Caco-2 (cell line): ENCODE results near the gene PLXNA4. TPM values are rescaled to one million over a fixed set of nuclear protein-coding genes. Genes with fewer than 3 reads are reported as not detected.

Source experiments
- BruUV-seq: library from RNA; stranded (reverse); fragments of 400-500 nt; replicated peaks from 2 replicates; lab custom pipeline; 2021; lab: Mats Ljungman, UMichigan
- CTCF ChIA-PET: fragments of 300-600 bp; sonication (Branson Sonifier 250); formaldehyde crosslinking; loops from one replicate; lab custom pipeline; 2022; ENCODE audit warnings: antibody characterized with exemption; lab: Charles Lee
- POLR2A ChIA-PET: fragments of 300-600 bp; sonication (Branson Sonifier 250); formaldehyde crosslinking; loops from one replicate; lab custom pipeline; 2022; ENCODE audit warnings: antibody characterized with exemption; lab: Charles Lee
- DNase-seq, 2 experiments: peaks; one replicate each; pipeline versions ENCODE4 v3.0.0 to v3.0.0-alpha.2; 2020 to 2022
- H3K27me3 ChIP-seq: replicated peaks from 2 replicates; pipeline ENCODE4 v1.6.0; 2011; ENCODE audit warnings: low read length; ENCODE audit not compliant: control insufficient read depth, insufficient read depth
- H3K36me3 ChIP-seq: 2 replicates; pipeline ENCODE4 v1.5.1; 2011; ENCODE audit warnings: low read length; ENCODE audit not compliant: control insufficient read depth, insufficient read depth
- H3K4me1 ChIP-seq: fragments of 250-450 bp; sonication (Bioruptor Pico); 2 replicates; pipeline ENCODE4 v1.5.1; 2020; ENCODE audit warnings: mild to moderate bottlenecking
- H3K4me3 ChIP-seq: 2 replicates; pipeline ENCODE4 v1.5.1; 2011; ENCODE audit warnings: low read depth, mild to moderate bottlenecking, control low read depth, low read length
- H3K9me3 ChIP-seq: fragments of 250-450 bp; sonication (Bioruptor Pico); 2 replicates; pipeline ENCODE4 v1.5.1; 2020; ENCODE audit warnings: mild to moderate bottlenecking, moderate library complexity
- H3K27ac Mint-ChIP-seq: one replicate; pipeline ENCODE4 v1.8.0; 2022; ENCODE audit warnings: mixed read lengths; ENCODE audit not compliant: unreplicated experiment
- H3K27me3 Mint-ChIP-seq: one replicate; pipeline ENCODE4 v1.8.0; 2022; ENCODE audit warnings: mixed read lengths; ENCODE audit not compliant: insufficient read depth, unreplicated experiment
- H3K36me3 Mint-ChIP-seq: one replicate; pipeline ENCODE4 v1.8.0; 2022; ENCODE audit warnings: mild to moderate bottlenecking, mixed read lengths; ENCODE audit not compliant: insufficient read depth, unreplicated experiment
- H3K4me1 Mint-ChIP-seq: one replicate; pipeline ENCODE4 v1.8.0; 2022; ENCODE audit warnings: low read depth, mixed read lengths; ENCODE audit not compliant: unreplicated experiment
- H3K4me3 Mint-ChIP-seq: one replicate; pipeline ENCODE4 v1.8.0; 2022; ENCODE audit warnings: mild to moderate bottlenecking, moderate library complexity, mixed read lengths; ENCODE audit not compliant: unreplicated experiment
- H3K9me3 Mint-ChIP-seq: one replicate; pipeline ENCODE4 v1.8.0; 2022; ENCODE audit warnings: mixed read lengths; ENCODE audit not compliant: unreplicated experiment
- intact Hi-C: fragments of 100-400 bp; cut with micrococcal nuclease; formaldehyde crosslinking; loops from one replicate; pipeline ENCODE4 v1.10.0; 2022; ENCODE audit not compliant: unreplicated experiment
- total RNA-seq: library from RNA; stranded (reverse); gene quantifications from 2 replicates; pipeline ENCODE4 v1.2.3, GENCODE V29; 2022
- TF ChIP-seq, protein P1 (sequence below), 2 experiments: fragments of 200-600 bp in 1 of 2; IDR thresholded peaks; 1 replicate in 1 of 2; 2 replicates in 1 of 2; pipeline versions ENCODE4 v1.5.1 to v1.8.0; 2011 to 2022; ENCODE audit warnings: antibody characterized with exemption in 1 of 2, control low read depth in 1 of 2, inconsistent platforms in 1 of 2, low read depth in 1 of 2, low read length in 1 of 2, mild to moderate bottlenecking in 1 of 2, moderate library complexity in 1 of 2; ENCODE audit not compliant: insufficient read depth in 1 of 2, severe bottlenecking in 1 of 2, unreplicated experiment in 1 of 2

Gene PLXNA4
- total RNA-seq, 1 experiment from 2014 or later = 0.43 TPM

DNA sequence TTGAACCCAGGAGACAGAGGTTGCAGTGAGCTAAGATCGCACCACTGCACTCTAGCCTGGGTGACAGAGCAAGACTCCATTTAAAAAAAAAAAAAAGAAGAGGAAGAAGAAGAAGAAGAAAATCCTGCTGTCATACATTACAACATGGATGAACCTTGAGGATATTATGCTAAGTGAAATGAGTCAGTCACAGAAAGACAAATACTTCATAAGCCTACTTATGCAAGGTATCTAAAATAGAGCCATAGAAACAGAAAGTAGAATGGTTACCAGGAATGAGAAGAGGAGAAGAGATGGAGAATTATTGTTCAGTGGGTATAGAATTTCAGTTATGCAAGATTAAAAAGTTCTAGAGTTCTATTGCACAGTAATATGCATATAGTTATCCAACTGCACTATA, 466.5 kb downstream of the PLXNA4 start:
- H3K9me3 ChIP-seq = no peaks in the 10 kb centered on the region
- H3K36me3 ChIP-seq = no peaks in the 10 kb centered on the region
- ChIA-PET CTCF (no interaction called here), POLR2A (no interaction called here)
- no peak overlapping the region for H3K4me3 ChIP-seq
- H3K4me1 ChIP-seq = no peaks in the 10 kb centered on the region
- Mint-ChIP-seq H3K4me1 (no peaks in the 10 kb centered on the region), H3K4me3 (no peak overlapping the region), H3K36me3 (no peaks in the 10 kb centered on the region), H3K27me3 (peaks cover 14% of the 10 kb centered on the region), H3K27ac (no peak overlapping the region), H3K9me3 (no peaks in the 10 kb centered on the region)
- TF ChIP-seq, protein P1, sequence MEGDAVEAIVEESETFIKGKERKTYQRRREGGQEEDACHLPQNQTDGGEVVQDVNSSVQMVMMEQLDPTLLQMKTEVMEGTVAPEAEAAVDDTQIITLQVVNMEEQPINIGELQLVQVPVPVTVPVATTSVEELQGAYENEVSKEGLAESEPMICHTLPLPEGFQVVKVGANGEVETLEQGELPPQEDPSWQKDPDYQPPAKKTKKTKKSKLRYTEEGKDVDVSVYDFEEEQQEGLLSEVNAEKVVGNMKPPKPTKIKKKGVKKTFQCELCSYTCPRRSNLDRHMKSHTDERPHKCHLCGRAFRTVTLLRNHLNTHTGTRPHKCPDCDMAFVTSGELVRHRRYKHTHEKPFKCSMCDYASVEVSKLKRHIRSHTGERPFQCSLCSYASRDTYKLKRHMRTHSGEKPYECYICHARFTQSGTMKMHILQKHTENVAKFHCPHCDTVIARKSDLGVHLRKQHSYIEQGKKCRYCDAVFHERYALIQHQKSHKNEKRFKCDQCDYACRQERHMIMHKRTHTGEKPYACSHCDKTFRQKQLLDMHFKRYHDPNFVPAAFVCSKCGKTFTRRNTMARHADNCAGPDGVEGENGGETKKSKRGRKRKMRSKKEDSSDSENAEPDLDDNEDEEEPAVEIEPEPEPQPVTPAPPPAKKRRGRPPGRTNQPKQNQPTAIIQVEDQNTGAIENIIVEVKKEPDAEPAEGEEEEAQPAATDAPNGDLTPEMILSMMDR (IDR thresholded peaks at IDR 0.05; ENCODE audit: insufficient read depth in 1 of 2, low read depth in 1 of 2, low read length in 1 of 2, severe bottlenecking in 1 of 2, unreplicated experiment in 1 of 2) = no peak
- intact Hi-C loops = no loop called here
- DNase-seq = no peak
- H3K27me3 ChIP-seq = no peaks in the 10 kb centered on the region; the same call in 1 of the 2 replicates
- no TSS peak for BruUV-seq

- peaks cover 5% of the 10 kb centered on the region for H3K4me1 ChIP-seq
- DNase-seq = no peak
- no peak overlapping the region for H3K4me3 ChIP-seq
- no TSS peak for BruUV-seq
- peaks cover 14% of the 10 kb centered on the region for H3K27me3 Mint-ChIP-seq
- H3K4me3 Mint-ChIP-seq = no peak overlapping the region
- H3K9me3 ChIP-seq = no peaks in the 10 kb centered on the region
- H3K27me3 ChIP-seq = no peaks in the 10 kb centered on the region; the same call in 1 of the 2 replicates
- H3K36me3 ChIP-seq = no peaks in the 10 kb centered on the region
- H3K36me3 Mint-ChIP-seq = no peaks in the 10 kb centered on the region
- ChIA-PET CTCF (no interaction called here), POLR2A (no interaction called here)
- TF ChIP-seq, protein P1 (IDR thresholded peaks at IDR 0.05; ENCODE audit: insufficient read depth in 1 of 2, low read depth in 1 of 2, low read length in 1 of 2, severe bottlenecking in 1 of 2, unreplicated experiment in 1 of 2) = no peak
- no peaks in the 10 kb centered on the region for H3K9me3 Mint-ChIP-seq
- intact Hi-C loops = no loop called here
- H3K27ac Mint-ChIP-seq = no peak overlapping the region
- peaks cover 4% of the 10 kb centered on the region for H3K4me1 Mint-ChIP-seq
Observed at GRCh38 chr7:132108563-132108962, 467.7 kb downstream of the PLXNA4 start.

DNA sequence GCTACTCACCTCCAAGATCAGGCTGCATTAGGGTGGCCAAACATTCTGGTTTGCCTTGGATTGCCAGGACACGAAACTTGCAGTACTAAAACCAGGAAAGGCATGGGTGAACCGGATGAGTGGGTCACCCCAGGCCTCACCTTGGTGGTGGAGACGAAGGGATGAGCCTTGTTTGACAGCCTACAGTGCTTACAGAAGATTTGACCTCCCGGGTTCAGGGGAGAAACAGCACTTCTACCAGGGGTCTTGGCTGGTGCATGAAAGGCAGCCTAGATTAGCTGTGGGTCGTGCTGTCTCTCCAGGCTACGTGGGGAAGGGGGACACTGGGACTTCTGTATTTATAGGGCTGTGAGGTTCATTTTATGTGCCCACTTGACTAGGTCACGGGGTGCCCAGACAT, 469.8 kb downstream of the PLXNA4 start:
- H3K36me3 ChIP-seq = no peaks in the 10 kb centered on the region
- BruUV-seq = no TSS peak
- intact Hi-C loops = no loop called here

More for the DNA sequence above, 469.8 kb downstream of the PLXNA4 start:
- H3K9me3 ChIP-seq = no peaks in the 10 kb centered on the region
- Mint-ChIP-seq H3K9me3 (no peaks in the 10 kb centered on the region), H3K4me1 (peaks cover 6% of the 10 kb centered on the region), H3K36me3 (no peaks in the 10 kb centered on the region), H3K27ac (no peak overlapping the region), H3K4me3 (no peak overlapping the region), H3K27me3 (peaks cover 17% of the 10 kb centered on the region)
- ChIA-PET CTCF (no interaction called here), POLR2A (no interaction called here)
- H3K4me3 ChIP-seq = no peak overlapping the region
- DNase-seq = no peak
- no peaks in the 10 kb centered on the region; the same call in 1 of the 2 replicates for H3K27me3 ChIP-seq
- H3K4me1 ChIP-seq = peaks cover 10% of the 10 kb centered on the region
- TF ChIP-seq, protein P1 (IDR thresholded peaks at IDR 0.05; ENCODE audit: insufficient read depth in 1 of 2, low read depth in 1 of 2, low read length in 1 of 2, severe bottlenecking in 1 of 2, unreplicated experiment in 1 of 2) = no peak
